HL-60 (cell line): ENCODE data around the gene HNRNPC.

Experiments
- DNase-seq, 2 experiments: peaks; one replicate each; pipeline ENCODE4 v3.0.0-alpha.2; 2010 to 2020; ENCODE audit warnings: low read depth in 1 of 2, low spot score in 1 of 2
- H3K27ac ChIP-seq: fragments of 250-450 bp; sonication (Bioruptor Pico); replicated peaks from 2 replicates; pipeline ENCODE4 v1.5.1; 2020; ENCODE audit warnings: mild to moderate bottlenecking, moderate library complexity
- H3K27me3 ChIP-seq: fragments of 250-450 bp; sonication (Bioruptor Pico); 2 replicates; pipeline ENCODE4 v1.5.1; 2021; ENCODE audit warnings: mild to moderate bottlenecking, moderate library complexity; ENCODE audit not compliant: insufficient read depth, poor library complexity, severe bottlenecking
- H3K4me3 ChIP-seq: replicated peaks from 2 replicates; pipeline ENCODE4 v1.5.1; 2011; ENCODE audit warnings: mild to moderate bottlenecking, control low read depth, low read length; ENCODE audit not compliant: insufficient read depth
- CTCF ChIP-seq: IDR thresholded peaks from one replicate; pipeline ENCODE4 v1.5.1; 2011; ENCODE audit warnings: low read length, control low read depth, inconsistent platforms; ENCODE audit not compliant: insufficient read depth
- GABPA ChIP-seq: IDR thresholded peaks from 2 replicates; pipeline ENCODE4 v1.6.1; 2012; ENCODE audit warnings: low read depth
- POLR2AphosphoS5 ChIP-seq: IDR thresholded peaks from 2 replicates; pipeline ENCODE4 v1.6.1; 2012; ENCODE audit warnings: low read depth
- REST ChIP-seq: IDR thresholded peaks from 2 replicates; pipeline ENCODE4 v1.6.1; 2012; ENCODE audit warnings: low read depth; ENCODE audit not compliant: insufficient replicate concordance
- SPI1 ChIP-seq: IDR thresholded peaks from 2 replicates; pipeline ENCODE4 v1.6.1; 2012; ENCODE audit warnings: low read depth, mild to moderate bottlenecking, borderline replicate concordance

The HNRNPC gene

GRCh38 chr14:21267886-21268616 is 1.2 kb downstream of the HNRNPC start:
- Histone ChIP-seq H3K27ac (peak overlapping the region; percentile 94), H3K27me3 (no peaks in the 10 kb centered on the region), H3K4me3 (peak overlapping the region; percentile 74)
- DNase-seq = no peak
- no peak for TF ChIP-seq CTCF
- no peak for TF ChIP-seq REST
- no peak for TF ChIP-seq GABPA
- no peak for TF ChIP-seq POLR2AphosphoS5
- TF ChIP-seq SPI1 = no peak

GRCh38 chr14:21267431-21267845 is 1.8 kb downstream of the HNRNPC start:
- Histone ChIP-seq H3K27me3 (no peaks in the 10 kb centered on the region), H3K4me3 (peak overlapping the region; percentile 74), H3K27ac (peak overlapping the region; percentile 94)
- TF ChIP-seq GABPA (no peak), REST (no peak), POLR2AphosphoS5 (no peak), SPI1 (no peak), CTCF (no peak)
- DNase-seq = no peak

GRCh38 chr14:21264025-21264801 is 5.0 kb downstream of the HNRNPC start:
- H3K27ac ChIP-seq = peak overlapping the region; percentile 33
- DNase-seq = no peak
- TF ChIP-seq GABPA (no peak), SPI1 (peak; percentile 74)
- no peak overlapping the region for H3K4me3 ChIP-seq
- no peaks in the 10 kb centered on the region for H3K27me3 ChIP-seq

GRCh38 chr14:21263284-21264024 is 5.8 kb downstream of the HNRNPC start:
- DNase-seq = no peak
- Histone ChIP-seq H3K27me3 (no peaks in the 10 kb centered on the region), H3K27ac (no peak overlapping the region; the same call in 1 of the 2 replicates), H3K4me3 (no peak overlapping the region)
- no peak for TF ChIP-seq POLR2AphosphoS5
- TF ChIP-seq REST = no peak
- no peak for TF ChIP-seq GABPA
- no peak for TF ChIP-seq CTCF
- TF ChIP-seq SPI1 = no peak
